ENCODE measurements around the gene TMEM242.
"Not testable (repeated sequence)": the region's sequence is repeated elsewhere in the genome, so short reads cannot be mapped to it uniquely, and the experiment has no call there.

TMEM242 gene

DNA sequence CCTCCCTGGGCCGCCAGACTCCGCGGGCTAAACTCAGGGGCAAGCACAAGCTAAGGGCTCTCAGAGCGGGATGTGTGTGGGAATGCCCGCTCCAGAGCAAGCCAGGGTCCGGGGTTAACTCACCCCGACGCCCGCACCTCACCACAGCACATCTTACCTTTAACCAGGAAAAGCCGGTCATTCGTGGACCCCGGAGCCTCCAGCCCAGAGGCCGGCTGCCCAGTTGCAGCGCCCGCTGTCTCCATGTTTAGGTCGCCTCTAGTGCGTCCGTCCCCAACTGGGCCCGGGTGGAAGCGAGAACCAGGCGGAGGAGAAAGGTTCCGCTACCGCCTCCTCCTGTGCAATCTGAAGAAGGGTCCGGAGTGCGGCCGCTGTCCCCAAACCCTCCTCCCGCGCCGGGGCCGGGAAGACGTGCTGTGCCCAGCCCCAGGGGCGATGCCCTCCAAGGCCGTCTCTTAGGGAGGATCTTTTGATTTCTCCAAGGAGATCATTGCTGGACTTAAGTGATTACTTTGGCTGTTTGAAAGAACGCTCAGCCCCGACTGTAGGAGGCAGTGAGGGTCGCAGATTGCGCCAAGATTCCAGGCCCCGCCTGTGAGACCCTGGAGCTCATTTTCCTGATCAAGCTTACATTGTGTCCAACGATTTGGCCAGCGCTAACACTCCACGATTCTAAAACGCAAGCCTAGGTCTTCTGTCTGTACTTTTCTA lies at the start of gene TMEM242:
Gene TMEM242 (minus strand): TSS at position 265 of the 711 bp plus-strand sequence. CDS start 20 bp downstream, at position 245.
- DNase-seq (ENCODE audit: low read depth) = peak; percentile 89

DNA sequence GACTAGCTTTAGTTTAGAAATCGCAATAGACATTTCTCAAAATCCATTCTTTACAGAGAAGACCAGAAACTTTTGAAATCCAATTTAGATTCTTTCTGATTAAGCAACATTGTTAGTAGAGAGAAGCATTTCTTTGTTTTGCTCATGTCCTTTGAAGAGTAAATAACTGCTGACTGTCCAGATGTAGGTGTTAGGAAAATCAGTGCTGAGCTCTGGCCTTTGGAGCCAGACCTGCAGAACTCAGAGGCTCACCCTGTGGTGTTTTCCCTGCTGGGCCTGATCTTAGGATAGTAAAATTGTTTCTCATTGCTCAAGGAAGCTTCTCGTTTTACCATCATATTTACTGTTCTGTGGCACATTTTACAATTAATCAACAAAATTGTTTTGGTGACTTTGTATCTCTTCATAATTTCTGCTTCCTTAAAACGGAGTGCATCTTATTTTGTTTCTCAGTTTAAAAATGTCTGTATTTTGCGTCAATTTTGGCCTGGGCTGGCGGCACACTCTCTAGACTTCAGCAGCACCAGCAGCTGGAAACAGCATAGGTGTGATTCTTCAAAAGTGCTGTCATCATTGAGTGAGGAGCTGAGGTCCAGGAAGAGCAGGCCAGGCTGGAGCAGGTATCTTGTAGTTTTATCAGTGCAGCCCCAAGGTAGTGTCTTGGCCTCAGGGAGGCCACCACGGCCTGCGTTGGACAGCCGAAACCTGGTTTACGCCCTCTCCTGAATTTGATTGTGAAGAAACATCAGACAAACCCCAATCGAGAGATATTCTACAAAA lies 49.4 kb upstream of the TMEM242 start:
- no peak for DNase-seq (ENCODE audit: low read depth)

DNA sequence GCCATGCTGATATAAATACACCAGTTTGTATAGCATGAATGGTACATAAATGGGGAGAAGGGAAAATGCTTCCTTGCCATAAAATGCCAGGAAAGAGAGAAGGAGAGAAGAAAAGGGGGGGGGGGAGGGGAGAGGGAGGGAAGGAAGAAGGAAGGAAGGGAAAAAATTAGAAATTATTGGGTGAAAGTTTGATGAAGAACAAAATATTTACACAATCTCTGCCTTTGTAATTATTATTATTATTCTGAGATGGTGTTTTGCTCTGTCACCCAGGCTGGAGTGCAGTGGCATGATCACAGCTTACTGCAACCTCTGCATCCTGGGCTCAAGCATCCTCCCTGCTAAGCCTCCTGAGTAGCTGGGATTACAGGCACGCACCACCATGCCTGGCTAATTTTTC lies 47.4 kb upstream of the TMEM242 start:
- no peak for DNase-seq (ENCODE audit: low read depth)

DNA sequence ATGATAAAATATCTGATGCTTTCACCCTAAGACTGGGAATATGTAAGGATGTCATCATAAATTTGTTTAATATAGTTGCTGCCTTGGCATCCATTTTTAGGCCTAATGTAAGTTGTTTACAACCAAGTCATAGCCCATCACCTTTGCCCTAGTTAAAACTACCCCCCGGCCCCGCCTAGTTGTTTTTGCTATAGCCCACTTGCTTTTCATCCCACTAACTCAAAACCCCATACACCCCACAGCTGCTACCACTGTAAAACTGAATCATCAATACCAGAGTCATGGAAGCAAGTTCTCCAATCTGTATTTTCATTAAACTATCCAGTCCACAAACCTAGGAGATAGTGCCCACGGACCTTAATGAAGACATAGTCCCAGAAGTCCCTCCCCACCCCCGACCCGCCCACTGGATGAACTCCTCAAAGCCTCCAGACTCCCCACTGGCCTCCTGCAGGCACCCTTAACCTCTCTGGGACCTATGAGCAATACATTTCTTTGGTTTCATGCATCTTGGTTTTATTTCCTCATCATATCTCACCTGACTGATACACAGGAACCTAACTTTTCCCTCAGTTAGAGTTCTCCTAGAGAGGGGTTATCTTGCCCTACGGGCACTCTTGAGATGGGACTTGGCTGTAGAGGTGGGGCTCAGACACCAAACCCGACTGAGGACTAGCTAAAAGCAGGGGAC lies 45.2 kb upstream of the TMEM242 start:
- no peak for DNase-seq (ENCODE audit: low read depth)

DNA sequence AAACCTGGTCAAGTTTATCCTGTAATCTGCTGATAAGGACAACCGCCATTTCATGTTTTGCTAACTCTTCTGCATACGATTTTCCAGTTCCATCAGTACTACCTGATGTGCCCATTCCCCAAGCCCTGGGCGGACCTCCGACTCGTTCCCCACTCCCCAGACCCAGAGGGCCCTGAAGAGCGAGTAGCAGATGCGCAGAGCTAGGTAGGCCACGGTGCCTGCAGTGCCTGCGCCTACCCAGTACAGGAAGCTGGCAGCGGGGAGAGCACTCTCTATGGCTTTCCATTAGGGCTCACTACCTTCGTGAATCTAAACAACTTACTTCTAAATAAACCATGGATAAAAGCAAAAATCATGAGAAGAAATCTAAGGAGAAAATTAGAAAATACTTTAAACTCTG lies 43.3 kb upstream of the TMEM242 start:
- DNase-seq (ENCODE audit: low read depth) = no peak

DNA sequence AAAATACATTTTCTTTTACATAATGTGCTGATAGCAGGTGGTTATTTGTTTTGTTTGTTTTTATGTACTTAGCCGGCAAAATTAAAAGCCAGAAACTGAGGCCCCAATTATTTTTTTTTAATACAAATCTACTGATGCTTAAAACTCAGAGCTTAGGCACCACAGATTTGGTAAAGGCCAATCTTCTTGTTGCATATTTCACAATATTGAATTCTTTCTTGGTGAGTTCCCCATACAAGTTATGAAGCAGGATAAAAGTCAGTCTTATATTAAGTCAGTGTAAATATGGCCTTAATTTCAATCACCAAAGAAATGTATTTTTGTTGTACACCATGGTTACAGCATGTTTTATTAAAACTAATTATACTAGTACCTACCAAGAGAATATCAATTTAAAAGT lies 41.4 kb upstream of the TMEM242 start:
- DNase-seq (ENCODE audit: low read depth) = no peak

DNA sequence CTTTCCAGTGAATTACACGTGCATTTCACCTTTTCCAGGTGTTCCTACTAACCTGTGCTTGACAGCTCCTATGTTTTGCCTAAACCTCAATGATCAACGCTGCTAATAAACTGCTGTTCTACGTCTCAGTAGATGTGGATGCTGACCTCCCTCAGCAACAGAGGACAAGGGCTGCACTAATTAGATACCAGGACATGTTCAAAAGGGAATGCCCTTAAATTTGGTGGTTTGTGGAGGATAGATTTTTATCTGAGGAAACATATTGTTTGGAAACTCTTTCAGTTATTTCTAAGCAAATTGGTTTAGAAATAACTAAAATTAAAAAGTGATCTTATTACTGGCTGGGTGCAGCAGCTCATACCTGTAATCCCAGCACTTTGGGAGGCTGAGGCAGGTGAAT lies 38.6 kb upstream of the TMEM242 start:
- DNase-seq (ENCODE audit: low read depth) = no peak

DNA sequence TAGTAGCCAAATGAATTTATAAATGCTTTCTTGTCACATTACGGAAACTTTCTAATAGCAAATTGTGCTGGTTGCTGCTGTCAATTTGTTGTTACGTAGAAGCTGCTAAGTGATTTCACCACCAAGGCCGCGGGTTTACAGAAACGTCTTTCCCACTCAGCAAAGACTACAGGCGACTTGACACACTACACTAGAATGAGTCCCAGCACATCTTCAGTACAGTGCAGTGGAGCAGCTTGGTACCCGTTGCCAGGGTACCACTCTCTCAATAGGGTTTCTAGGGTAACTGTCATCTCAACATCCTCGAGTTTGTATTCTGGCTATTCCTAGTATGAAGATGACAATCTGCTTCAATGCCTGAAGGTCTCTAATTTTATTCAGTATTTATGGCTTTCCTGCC lies 35.0 kb upstream of the TMEM242 start:
- no peak for DNase-seq (ENCODE audit: low read depth)

DNA sequence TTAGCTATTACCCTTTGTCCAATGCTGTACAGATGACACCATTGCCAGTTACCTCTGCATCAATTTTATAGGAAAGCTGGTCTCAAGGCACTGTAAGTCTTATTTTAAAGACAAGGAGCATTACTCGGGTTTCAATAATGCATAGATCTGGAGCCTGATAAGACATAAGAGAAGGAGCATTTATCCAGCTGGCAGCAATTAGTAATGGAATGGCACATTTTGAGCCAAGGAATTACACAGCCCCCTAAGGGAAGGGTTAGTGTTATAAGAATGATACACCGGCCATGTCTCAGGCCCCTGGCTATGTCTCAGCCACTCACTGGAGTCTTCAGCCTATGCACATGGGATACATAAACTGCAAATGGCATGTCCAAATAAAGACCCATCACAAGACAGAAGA lies 23.1 kb upstream of the TMEM242 start:
- no peak for DNase-seq (ENCODE audit: low read depth)

DNA sequence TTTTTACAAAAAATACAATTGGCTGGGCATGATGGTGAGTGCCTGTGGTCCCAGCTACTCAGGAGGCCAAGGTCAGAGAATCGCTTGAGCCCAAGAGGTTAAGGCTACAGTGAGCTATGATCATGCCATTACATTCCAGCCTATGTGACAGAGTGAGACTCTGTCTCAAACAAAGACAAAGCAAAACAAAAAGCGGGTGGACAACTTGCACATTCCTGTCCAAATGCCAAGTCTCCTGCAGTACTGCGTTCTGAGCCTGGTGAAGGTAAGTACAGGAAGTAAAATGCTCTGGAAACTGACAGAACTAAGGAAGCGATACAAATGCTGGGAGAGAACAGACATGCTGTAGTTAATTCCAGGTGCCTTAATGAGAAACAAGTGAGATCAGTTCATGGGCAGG lies 20.4 kb upstream of the TMEM242 start:
- no peak for DNase-seq (ENCODE audit: low read depth)

DNA sequence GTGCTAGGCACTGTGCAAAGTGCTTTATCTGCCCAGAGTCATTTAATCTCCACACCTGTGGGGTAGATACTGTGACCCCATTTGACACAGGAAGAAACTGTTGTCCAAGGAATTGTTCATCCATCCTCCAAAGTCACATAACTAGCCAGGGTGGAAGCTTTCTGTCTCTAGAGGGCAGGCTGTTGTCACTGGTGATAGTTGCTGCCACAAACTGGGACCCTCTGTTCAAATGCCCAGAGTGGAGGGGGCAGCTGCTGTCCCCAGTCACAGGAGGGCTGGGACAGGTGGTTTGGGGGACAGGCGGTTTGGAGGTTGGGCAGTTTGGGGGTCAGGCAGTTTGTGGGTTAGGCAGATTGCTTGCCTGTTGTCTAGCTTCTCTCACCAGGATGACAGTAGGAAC lies 16.1 kb upstream of the TMEM242 start:
- no peak for DNase-seq (ENCODE audit: low read depth)

DNA sequence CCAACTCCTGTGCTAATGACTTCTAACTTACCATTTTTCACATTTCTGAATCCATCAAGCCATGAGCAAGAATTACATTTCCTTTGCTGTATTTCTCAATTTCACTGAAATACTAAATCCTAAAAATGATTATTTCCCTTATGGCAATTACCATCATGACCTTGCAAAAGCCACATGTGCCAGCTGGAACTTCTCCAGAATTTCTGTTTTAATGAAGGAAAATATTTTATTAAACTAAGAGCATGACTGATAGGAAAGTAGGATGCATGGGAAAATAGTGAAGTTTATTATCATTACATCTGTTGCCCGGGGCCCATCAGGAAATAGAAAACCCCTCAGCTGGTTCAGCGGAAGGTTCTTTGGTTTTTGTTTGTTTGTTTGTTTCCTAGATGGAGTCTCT lies 14.4 kb upstream of the TMEM242 start:
- no peak for DNase-seq (ENCODE audit: low read depth)

DNA sequence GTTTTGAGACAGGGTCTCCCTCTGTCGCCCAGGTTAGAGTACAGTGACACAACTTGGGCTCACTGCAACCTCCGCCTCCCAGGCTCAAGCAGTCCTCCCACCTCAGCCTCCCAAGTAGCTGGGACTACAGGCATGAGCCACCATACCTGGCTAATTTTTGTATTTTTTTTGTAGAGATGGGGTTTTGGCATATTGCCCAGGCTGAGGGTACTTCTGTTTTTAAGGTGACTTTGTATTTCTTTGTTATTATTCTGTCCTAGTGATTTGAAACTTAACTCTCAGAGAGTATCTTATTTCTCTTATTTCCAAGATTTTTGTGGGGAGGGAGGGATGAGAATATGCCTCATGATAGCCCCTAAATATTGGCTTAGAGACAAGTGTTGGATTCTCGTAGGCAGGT lies 14.0 kb upstream of the TMEM242 start:
- DNase-seq (ENCODE audit: low read depth) = not testable (repeated sequence)

DNA sequence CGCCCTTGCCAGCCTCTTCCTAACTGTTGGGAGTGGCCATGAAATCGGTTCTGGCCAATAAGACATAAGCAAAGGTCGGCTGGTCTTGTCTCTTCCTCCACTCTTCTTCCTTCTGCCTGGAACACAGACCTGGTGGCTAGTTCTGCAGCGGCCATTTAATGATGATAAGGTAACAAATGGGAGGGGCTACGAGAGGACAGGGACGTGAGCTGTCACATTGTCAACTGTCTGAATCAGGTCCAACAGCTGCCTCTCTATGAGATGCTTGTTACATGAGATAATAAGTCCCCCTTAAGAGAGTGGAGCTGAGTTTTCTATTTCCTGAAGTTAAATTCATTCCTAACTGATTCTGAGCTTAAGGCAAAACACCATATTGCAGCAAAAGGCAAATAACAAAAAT lies 12.5 kb upstream of the TMEM242 start:
- DNase-seq (ENCODE audit: low read depth) = no peak

DNA sequence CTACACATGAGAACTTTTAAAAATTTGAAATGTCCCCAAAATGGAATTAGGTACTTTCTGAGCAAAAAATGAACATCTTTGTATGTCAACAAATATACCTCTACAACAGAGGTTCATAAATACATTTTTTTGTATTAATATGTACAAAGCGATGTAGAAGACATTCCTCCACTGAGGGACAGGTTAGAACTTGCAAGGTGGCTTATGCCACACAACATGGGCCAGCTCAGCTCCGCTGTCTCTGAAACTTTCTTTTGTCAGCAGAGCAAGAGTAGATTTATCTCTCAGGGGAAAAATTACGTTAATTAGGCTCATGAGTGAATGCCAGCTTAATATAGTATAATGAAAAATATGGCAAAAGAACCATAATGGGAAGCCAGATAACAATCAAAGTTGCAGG lies 10.6 kb upstream of the TMEM242 start:
- no peak for DNase-seq (ENCODE audit: low read depth)

DNA sequence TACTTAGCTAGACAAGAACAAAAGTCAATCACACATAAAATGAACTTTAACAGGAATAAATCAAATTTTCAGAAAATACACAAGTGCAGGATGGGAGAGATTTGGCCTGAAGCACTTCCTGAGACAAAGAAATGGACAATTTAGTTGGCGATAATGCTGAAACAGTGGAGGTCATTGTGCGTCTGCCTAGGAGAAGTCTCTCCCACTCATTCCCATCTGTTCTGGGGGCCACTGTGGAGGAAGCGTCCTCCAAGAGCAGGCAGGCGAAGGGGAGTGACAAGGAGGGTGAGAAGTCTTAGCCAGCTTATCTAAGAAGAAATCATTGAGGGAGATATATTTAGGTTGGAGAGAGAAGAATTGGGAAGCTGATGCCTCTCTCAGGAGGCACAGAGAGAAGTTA lies 10.2 kb upstream of the TMEM242 start:
- DNase-seq (ENCODE audit: low read depth) = no peak

DNA sequence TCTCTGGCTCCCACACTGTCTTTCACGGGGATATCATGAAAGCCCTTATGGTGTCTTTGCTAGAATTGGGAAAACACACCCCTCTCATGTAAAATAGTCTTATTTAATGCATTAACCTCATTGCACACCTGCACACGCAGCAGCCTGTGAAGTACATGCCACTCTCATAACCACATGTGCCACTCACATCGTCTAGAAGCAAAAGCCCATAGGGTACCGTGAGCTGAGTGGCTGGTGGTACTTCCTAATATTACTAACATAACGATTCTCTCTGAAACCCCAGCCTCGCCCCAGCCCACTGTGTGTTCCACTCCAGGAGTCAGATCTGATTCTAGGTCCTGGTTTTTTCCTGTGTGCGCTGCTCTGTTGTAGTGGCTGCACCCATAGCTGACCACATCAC lies 9.5 kb upstream of the TMEM242 start:
- no peak for DNase-seq (ENCODE audit: low read depth)

DNA sequence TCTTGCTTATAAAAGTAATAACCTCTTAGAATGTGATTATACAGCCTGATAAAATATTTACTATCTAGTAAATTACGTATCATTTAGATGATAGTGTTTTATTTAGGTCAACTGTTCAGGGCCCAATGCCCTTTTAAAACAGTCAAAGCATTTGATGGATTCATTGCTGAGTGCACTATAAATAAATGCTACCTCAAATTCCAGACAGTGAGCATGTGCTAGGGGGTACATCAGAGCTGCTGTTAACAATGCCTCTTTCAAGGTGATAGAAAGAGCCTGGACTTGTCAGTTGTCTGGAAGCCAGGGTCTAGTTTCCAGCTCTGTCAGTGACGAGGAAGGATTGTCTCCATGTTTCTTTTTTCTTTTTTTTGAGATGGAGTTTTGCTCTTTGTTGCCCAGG lies 7.5 kb upstream of the TMEM242 start:
- DNase-seq (ENCODE audit: low read depth) = no peak

DNA sequence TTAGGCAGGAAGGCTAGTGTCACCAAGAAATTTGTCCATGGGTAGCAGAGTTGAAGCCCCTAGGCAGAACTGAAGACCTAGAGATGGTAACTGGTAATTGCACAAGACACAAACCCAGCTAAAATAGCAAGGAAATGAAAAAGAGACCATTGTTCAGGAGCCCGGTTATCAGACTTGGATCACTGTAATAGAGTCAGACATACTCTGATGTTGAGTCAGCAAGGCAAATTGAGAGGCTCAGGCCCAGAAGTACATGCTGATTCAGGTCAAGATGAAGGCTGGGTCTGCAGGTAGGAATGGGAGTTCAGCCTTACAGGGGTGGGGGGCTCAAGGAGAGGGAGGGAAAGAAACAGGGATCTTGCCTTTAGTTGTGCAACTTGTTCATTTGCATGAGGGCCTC lies 6.5 kb upstream of the TMEM242 start:
- DNase-seq (ENCODE audit: low read depth) = no peak

DNA sequence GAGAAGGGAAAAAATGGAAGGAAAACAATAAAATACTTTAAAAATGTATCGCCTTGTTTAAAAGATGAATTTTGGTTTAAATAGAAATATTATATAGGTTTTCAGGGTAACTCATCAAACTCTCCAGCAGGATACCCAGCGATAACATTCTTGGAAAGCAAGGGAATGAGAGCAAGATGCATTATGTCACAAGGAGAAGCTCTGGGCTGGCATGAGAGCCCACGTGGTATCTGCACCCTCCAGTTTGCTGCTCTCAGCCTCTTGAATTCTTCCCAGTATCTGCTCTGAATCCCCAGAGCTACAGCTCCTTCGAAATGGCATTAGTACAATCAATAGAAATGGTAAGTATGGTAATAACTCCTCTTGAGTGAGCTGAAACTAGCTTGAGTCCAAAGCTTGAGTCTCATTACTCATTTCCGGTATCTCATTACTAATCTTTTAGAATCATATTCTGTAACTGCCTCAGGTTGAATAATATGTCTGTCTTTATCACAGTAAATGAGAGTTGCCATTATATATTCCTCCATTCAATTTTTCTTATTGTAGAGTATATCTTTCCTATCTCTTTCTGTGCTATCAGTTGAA lies 4.9 kb upstream of the TMEM242 start:
- DNase-seq (ENCODE audit: low read depth) = no peak

DNA sequence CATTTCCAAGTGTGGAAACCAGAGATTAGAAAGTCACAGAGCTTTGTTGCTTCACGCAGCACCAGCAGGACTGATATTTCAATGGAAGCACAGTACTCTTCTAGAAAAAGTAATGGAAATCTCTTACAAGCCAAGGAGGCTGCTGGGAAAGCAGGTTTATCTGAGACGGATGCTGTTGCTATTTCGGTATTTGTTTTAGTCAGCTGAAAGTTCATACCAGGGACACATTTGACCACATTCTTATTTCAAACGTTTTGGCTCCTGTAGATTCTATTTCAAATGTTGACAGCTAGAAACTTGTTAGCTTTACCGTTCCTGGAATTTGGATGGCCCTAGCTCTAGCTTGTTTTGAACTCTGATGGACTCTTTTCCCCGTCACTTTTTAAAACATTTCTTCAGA lies 3.7 kb upstream of the TMEM242 start:
- no peak for DNase-seq (ENCODE audit: low read depth)

DNA sequence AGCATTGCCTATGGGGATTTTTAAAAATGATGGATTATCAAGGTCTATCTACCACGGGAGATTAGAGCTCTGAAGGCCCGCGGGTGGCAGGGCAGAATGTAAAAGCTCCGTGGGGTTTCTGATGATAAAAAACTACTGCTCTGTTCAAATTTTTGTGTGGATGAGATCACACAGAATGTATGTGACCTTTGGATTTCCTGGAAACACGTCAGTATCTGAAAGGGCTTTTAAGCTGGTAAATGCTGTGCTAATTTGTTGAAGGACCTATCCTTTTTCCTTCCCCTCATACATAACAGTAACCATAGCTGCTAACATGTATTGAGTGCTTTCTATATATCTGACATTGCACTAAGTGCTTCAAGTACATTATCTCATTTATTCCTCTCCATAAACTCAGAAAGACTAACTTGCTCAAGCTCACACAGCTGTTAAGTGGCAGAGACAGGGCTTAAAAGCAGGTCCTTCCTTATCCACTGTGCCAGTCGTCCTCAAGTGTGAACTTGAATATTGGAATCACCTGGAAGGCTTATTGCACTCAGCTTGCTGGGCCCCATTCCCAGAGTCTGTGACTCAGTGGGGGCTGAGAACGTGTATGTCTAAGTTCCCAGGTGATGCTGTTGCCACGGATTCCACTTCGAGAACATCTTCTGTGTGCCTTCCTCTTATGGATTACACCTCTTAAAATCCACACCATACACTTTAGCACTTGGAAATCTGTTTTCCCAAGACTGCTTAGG lies 1.9 kb upstream of the TMEM242 start:
- DNase-seq (ENCODE audit: low read depth) = no peak
